Measurements from ENCODE around the gene ABTB2. TPM values are rescaled to one million over a fixed set of nuclear protein-coding genes. Genes with fewer than 3 reads are reported as not detected.

Gene ABTB2
- total RNA-seq, 1 experiment from 2014 or later, result 5.5 TPM

DNA sequence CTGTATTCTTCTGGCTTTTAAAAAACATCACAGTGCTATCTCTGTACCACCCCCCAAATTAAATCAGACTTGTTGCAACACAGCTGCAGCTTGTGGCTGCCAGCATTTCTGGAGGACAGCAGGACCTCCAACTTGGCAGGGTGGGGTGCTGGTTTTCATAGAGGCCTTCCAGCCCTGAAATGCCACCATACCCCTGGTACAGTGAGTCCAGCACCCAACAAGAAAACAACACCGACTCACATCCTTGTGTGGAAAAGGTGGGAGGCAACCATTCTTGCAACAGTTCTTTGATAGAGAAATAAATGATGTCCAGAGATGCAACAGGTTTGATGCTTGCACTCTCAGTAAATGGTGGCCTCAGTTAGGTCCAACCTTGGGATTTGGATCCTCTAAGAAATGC is 96.0 kb downstream of the ABTB2 start:
- Mint-ChIP-seq H3K4me1 (peaks cover 21 to 28% of the 10 kb centered on the region in 2 experiments), H3K36me3 (ENCODE audit: insufficient read depth in 1 of 3, low read depth in 3 of 3) (no peaks in the 10 kb centered on the region), H3K27me3 (ENCODE audit: low read depth) (no peaks in the 10 kb centered on the region), H3K27ac (no peak overlapping the region), H3K9me3 (no peaks in the 10 kb centered on the region), H3K4me3 (no peak overlapping the region)
- no peak overlapping the region for H2AFZ ChIP-seq (ENCODE audit: low read length)
- no peak overlapping the region for H4K5ac ChIP-seq (ENCODE audit: insufficient read length, low read depth, low read length)
- H3K23me2 ChIP-seq (ENCODE audit: insufficient read length, low read depth, low read length, poor library complexity, severe bottlenecking), result no peaks in the 10 kb centered on the region
- no peak overlapping the region for H2BK5ac ChIP-seq (ENCODE audit: insufficient read length, low read length)
- TF ChIP-seq, protein P1, sequence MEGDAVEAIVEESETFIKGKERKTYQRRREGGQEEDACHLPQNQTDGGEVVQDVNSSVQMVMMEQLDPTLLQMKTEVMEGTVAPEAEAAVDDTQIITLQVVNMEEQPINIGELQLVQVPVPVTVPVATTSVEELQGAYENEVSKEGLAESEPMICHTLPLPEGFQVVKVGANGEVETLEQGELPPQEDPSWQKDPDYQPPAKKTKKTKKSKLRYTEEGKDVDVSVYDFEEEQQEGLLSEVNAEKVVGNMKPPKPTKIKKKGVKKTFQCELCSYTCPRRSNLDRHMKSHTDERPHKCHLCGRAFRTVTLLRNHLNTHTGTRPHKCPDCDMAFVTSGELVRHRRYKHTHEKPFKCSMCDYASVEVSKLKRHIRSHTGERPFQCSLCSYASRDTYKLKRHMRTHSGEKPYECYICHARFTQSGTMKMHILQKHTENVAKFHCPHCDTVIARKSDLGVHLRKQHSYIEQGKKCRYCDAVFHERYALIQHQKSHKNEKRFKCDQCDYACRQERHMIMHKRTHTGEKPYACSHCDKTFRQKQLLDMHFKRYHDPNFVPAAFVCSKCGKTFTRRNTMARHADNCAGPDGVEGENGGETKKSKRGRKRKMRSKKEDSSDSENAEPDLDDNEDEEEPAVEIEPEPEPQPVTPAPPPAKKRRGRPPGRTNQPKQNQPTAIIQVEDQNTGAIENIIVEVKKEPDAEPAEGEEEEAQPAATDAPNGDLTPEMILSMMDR (conservative IDR thresholded peaks at IDR 0.05), result no peak
- no peaks in the 10 kb centered on the region for H3K79me1 ChIP-seq (ENCODE audit: insufficient read depth, low read depth, low read length, poor library complexity, severe bottlenecking)
- H3T11ph ChIP-seq (ENCODE audit: low read length), result no peak overlapping the region
- no peak for DNase-seq
- no peak overlapping the region for H3K4me2 ChIP-seq (ENCODE audit: insufficient read depth, insufficient read length, low read length)
- no peak overlapping the region for H3K23ac ChIP-seq (ENCODE audit: insufficient read length, low read depth, low read length)
- H3K4ac ChIP-seq (ENCODE audit: low read depth, low read length), result no peak overlapping the region
- H4K8ac ChIP-seq (replicated peaks; ENCODE audit: insufficient read length, low read depth, low read length), result no peak overlapping the region
- H3K9ac ChIP-seq (ENCODE audit: extremely low read depth, insufficient read length, low read length), result no peak overlapping the region
- no peak overlapping the region for H2AK5ac ChIP-seq (ENCODE audit: insufficient read length, low read length)
- no peak overlapping the region for H2BK20ac ChIP-seq (ENCODE audit: low read depth, low read length, poor library complexity, severe bottlenecking)
- no peaks in the 10 kb centered on the region for H3K9me3 ChIP-seq (ENCODE audit: control insufficient read depth, low read depth, low read length)
- no peaks in the 10 kb centered on the region for H3K27me3 ChIP-seq (ENCODE audit: insufficient read depth, low read length)
- no peak overlapping the region for H3K27ac ChIP-seq (ENCODE audit: insufficient read length, low read depth, low read length)
- no peak overlapping the region for H3K18ac ChIP-seq (ENCODE audit: insufficient read length, low read depth, low read length)
- H3K4me1 ChIP-seq (ENCODE audit: insufficient read depth, low read length), result no peaks in the 10 kb centered on the region; the same call in 1 of the 2 replicates
- no peak overlapping the region for H3K56ac ChIP-seq (ENCODE audit: insufficient read length, low read depth, low read length)
- no peak overlapping the region for H3K14ac ChIP-seq (ENCODE audit: insufficient read depth, low read length)
- no peak overlapping the region for H4K91ac ChIP-seq (ENCODE audit: insufficient read length, low read depth, low read length)
- H4K20me1 ChIP-seq (ENCODE audit: control insufficient read depth, insufficient read depth, insufficient read length), result no peaks in the 10 kb centered on the region
- H3K79me2 ChIP-seq (ENCODE audit: insufficient read depth, low read length), result no peaks in the 10 kb centered on the region
- no peak overlapping the region for H2BK12ac ChIP-seq (ENCODE audit: insufficient read length, low read depth, low read length)
- WGBS (ENCODE audit: extremely low coverage, insufficient read length, low lambda C conversion rate), result no CpG with 5 or more reads among the region's 1 CpG
- H2BK15ac ChIP-seq (ENCODE audit: low read depth, low read length), result no peak overlapping the region
- H2BK120ac ChIP-seq (ENCODE audit: low read depth, low read length, poor library complexity, severe bottlenecking), result no peak overlapping the region
